Cardiac atrium fibroblast (primary cell): Measurements from ENCODE around the gene PROB1. TPM values are rescaled to one million over a fixed set of nuclear protein-coding genes. Genes with fewer than 3 reads are reported as not detected.

ENCODE experiments used
- total RNA-seq: library from RNA; depleted of rRNA; stranded (reverse); fragments of >200 nt; gene quantifications from 2 replicates; pipeline ENCODE4 v1.2.3, GENCODE V29; 2015

PROB1 gene, protein sequence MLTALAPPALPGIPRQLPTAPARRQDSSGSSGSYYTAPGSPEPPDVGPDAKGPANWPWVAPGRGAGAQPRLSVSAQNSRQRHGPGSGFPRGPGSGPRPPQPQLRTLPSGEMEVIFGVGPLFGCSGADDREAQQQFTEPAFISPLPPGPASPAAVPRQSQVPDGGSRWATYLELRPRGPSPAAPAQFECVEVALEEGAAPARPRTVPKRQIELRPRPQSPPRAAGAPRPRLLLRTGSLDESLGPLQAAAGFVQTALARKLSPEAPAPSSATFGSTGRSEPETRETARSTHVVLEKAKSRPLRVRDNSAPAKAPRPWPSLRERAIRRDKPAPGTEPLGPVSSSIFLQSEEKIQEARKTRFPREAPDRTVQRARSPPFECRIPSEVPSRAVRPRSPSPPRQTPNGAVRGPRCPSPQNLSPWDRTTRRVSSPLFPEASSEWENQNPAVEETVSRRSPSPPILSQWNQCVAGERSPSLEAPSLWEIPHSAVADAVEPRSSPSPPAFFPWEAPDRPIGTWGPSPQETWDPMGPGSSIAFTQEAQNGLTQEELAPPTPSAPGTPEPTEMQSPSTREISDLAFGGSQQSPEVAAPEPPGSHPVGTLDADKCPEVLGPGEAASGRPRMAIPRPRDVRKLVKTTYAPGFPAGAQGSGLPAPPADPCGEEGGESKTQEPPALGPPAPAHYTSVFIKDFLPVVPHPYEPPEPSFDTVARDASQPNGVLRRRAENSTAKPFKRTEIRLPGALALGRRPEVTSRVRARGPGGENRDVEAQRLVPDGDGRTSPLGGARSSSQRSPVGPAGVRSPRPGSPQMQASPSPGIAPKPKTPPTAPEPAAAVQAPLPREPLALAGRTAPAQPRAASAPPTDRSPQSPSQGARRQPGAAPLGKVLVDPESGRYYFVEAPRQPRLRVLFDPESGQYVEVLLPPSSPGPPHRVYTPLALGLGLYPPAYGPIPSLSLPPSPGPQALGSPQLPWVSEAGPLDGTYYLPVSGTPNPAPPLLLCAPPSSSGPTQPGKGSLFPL
- 1.5 and 2.5 TPM in 2 replicates for total RNA-seq

DNA sequence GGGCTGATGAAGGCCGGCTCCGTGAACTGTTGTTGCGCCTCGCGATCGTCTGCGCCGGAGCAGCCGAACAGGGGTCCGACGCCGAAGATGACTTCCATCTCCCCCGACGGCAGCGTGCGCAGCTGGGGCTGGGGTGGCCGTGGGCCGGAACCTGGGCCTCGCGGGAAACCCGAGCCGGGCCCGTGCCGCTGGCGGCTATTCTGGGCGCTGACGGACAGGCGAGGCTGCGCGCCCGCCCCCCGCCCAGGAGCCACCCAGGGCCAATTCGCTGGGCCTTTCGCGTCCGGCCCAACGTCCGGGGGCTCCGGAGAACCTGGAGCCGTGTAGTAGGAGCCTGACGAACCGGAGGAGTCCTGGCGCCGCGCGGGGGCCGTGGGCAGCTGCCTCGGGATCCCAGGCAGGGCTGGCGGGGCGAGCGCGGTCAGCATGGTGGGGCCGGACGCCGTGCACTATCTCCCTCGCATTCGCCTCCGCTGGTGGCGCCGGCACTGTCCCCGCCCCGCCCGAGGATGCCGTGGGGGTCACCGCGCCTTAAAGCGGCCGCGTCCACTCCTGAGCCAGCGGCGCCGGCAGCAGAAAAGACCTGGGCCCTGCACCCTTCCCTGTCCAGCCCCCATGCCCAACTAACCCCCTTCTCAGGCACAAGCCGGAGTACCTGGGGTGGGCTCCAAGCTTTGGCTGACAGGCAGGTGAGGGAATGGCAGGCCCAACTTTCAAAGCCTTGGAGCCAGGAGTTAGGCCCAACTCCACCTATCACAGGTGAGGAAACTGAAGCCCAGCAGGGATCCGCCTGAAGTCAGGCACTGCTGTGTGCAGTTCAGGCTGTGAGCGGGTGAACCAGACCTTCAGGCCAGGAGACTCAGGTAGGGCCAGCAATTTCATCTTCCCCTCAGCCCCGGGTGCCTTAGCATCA is at the start of gene PROB1:
Gene PROB1 (minus strand): TSS at position 451 of the 913 bp plus-strand sequence. CDS start 23 bp downstream, at position 428.

DNA sequence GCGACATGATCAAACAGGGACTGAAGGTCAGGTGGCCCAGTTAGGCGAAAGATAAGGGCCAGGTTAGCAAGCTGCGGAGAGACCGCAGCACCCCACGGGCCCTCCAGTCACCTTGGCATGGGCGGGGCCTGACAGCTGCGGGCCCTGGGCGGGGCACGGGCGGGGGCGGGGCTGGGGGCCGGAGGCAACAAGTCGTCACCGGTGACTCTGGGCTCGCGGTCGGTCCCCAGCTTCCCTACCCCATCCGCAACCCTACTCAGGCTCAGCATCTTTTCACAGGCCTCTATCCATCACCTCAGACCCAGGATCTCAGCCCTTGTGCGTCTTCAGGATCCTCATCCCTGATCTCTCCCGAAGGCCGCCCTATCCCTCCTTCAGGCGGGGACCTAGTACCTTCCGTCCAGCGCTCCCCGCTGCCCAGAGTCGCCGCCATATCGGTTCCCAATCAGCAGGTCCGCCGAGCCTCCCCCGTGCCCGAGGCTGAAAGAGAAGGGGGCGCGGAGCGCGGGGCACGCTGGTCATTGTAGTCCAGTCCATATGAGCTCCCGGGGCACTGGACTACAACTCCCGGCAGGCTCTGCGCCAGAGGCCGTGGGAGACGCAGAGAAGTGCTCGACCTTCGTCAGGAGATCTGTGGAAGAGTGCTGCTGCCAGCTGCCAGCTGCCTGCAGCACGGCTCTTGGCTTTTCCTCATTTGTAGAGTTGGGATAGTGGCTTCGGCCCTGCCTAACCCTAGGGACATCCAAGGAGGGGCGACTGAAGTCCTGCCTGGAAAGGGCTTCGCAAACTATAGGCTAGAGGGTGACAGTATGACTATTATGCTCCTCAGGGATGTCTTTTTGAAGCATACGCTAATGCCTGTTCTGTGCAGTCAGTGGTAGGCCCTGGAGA is 44.4 kb upstream of the PROB1 start, which contains the start of gene DNAJC18:
Gene DNAJC18 (minus strand): TSS at position 513 of the 891 bp plus-strand sequence. CDS start 80 bp downstream, at position 433.

DNA sequence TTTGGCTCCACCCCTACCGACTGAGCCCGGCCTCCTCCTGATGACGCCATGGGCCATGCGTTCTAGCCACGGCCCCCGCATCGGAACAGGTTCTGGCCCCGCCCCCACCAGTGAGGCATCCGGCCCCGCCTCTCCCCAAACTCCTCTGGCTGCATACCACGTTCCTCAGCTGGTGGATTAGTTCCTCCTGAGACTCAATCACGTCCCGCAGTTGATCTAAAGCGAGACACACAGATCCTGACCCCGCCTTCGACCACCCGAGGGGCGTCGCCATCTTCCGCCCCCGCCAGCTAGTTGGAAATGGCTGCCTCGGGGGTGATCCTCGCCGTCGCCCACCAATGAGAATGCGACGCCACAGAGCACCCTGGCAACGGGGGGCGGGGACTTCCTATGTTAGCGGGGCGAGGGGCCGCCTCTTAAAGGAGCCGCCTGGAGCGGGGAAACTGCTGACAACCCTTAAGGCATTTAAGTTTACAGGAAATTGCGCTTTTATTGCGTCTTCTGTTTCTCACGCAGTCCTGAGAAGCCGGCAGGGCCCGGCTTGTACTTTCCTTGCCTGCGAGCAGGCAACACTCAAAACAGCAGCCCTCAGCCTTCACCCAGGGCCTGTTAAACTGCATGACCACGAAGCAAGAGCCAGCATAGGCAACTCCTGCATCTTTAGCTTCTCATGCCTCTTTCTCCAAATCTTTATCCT is 9.0 kb upstream of the PROB1 start, which contains the start of gene SPATA24:
Gene SPATA24 (minus strand): TSS at position 303 of the 697 bp plus-strand sequence. CDS start 29 bp downstream, at position 274.

DNA sequence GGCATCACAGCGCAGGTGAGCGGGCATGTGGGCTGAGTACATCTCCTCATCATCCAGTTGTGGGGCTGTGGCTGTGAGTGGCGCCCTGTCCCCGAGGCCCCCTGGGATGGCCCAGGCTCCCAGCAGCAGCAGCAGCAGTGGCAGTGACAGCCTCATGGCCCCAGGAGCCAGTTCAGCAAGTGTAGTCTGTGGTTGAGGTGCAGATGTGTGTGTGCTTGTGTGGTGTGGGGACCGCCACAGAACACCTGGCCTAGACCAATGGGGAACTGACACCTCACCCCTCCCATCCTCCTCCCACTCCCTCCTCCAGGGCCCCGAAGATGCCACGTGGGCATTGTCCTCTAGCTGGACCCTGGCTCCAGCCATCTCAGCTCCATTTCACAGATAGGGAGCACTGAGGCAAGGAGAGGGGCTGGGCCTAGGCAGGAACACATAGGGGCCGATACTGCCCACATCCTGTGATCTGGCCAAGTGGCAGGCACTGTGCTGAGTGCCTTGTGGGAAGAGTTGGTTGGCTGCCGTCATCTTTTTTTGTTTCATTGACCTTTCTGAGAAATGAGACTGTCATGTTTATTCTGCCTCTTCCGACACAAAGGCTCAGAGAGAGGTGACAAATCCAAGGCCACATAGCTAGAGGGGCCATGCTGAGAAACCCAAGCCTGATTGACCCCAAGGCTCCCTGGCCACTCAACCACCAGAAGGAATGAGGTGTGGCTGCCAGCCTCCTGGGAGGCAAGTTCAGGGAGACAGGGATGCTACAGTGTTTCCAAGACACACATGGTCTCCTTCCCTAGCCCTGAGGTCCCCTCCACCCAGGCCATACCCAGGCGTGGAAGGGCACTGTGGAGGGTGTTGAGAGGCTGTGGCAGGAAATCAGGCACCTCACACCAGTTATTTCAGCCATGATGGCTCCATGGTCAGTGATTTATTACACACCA is 4.9 kb downstream of the PROB1 start, which contains the start of gene MZB1:
Gene MZB1 (minus strand): TSS at position 213 of the 938 bp plus-strand sequence. CDS start 57 bp downstream, at position 156.

DNA sequence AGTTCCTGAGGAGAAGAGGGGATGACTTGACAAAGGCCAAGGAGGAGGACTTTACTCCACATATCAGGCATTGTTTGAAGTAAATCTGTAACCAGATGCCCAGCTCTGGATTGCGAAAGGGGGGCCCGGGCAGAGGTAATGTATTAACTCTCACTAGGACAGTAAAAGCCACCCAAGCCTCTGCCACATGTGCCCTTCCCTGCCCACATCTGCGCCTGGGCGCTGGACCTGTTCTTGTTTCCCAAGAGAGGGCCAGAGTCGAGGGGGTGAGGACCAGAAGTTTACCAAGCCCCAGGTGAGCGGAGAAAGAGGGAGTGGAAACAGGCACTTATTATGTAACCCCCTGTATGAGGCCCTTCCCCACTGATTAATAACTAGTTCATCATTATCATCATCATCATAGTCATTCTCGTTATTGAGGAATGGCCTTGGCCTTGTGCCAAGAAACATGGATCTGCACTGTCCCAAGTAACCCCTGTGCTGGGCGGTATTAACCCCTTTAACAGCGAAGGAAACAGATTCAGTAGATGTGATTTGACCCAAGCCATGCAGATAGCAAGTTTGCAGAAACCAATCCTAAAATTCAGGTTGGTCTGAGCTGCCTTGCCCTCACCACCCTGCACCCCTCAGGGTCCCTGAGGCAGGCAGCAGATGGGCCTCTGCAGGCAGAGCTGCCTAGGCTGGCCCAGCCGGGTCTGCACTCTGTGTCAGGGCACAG is 11.5 kb downstream of the PROB1 start, which contains the start of gene SLC23A1:
Gene SLC23A1 (minus strand): TSS at position 23 of the 718 bp plus-strand sequence. CDS start 44 bp downstream, outside the sequence.

DNA sequence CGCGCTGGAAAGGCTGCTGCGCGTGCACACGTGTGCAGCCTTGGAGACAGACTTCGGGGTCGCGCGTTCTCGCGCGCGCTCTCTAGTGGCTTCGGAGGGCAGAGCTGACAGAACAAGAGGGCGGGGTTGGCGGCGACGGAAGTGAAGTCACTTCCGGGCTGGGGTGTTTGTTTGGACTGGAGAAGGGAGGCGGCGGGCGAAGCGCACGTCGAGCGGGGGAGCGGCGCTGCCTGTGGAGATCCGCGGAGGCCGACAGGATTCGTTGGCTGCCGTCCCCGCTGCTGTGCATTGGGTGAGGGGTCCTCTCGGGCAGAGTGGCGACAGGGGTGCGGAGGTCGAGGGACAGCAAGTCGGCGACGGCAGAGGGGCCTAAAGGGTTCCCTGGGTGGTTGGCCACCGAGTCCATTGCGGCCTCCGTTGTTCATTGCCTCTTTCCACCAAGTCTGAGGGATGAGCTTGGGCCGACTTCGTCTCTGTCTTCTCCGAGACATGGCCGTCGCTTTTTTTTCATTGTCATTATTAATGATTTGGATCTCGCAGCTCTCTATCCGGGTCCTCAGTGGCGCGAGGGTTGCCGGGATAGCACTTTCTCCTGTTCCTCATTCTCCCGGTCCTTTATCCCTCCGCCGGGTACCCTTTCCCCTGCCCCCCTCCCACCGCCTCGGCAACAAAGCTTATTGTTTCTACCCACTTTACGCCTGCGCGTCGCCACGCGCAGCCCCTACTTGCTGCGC is 53.0 kb downstream of the PROB1 start, which contains the start of gene PAIP2:
Gene PAIP2 (plus strand): TSS at position 166 of the 734 bp plus-strand sequence. CDS start 21,931 bp downstream, outside the sequence.

Other genes with a start within 250 kb of the PROB1 start
- gene SIL1, start 196.7 kb downstream of the PROB1 start, total RNA-seq: 65.5 and 71.4 TPM in 2 replicates
- 129 and 153 TPM in 2 replicates for gene MATR3, start 101.4 kb downstream of the PROB1 start, total RNA-seq
- 73.2 and 90.1 TPM in 2 replicates for gene PAIP2, start 53.2 kb downstream of the PROB1 start, total RNA-seq
- not detected in 2 replicates for gene SLC23A1, start 11.8 kb downstream of the PROB1 start, total RNA-seq
- 0.36 TPM in 1 of 2 replicates, not detected in the other for gene MZB1, start 5.2 kb downstream of the PROB1 start, total RNA-seq
- 1.8 and 6.8 TPM in 2 replicates for gene SPATA24, start 9.0 kb upstream of the PROB1 start, total RNA-seq
- gene DNAJC18, start 44.4 kb upstream of the PROB1 start, total RNA-seq: 2.3 and 7.8 TPM in 2 replicates
- gene ECSCR, start 67.6 kb upstream of the PROB1 start, total RNA-seq: 25.4 and 28.2 TPM in 2 replicates
- gene SMIM33, start 75.9 kb upstream of the PROB1 start, total RNA-seq: not detected in 2 replicates
- 69.3 and 76.2 TPM in 2 replicates for gene STING1, start 87.7 kb upstream of the PROB1 start, total RNA-seq
- 53.3 and 76.8 TPM in 2 replicates for gene UBE2D2, start 166.2 kb upstream of the PROB1 start, total RNA-seq